Endothelial cell of umbilical vein (primary cell): Measurements from ENCODE around the gene CCM2. TPM values are rescaled to one million over a fixed set of nuclear protein-coding genes. Genes with fewer than 3 reads are reported as not detected.

Source experiments
- BruUV-seq: library from RNA; stranded (reverse); fragments of 400-500 nt; replicated peaks from 2 replicates; lab custom pipeline; 2021; lab: Mats Ljungman, UMichigan
- CTCF ChIA-PET: fragments of 300-600, 350-600 bp; sonication (Branson Sonifier 250); formaldehyde crosslinking; loops from one replicate; lab custom pipeline; 2021; ENCODE audit warnings: antibody characterized with exemption, inconsistent platforms; lab: Charles Lee
- POLR2A ChIA-PET: fragments of 300-600, 350-600 bp; sonication (Branson Sonifier 250); formaldehyde crosslinking; loops from one replicate; lab custom pipeline; 2021; ENCODE audit warnings: antibody characterized with exemption, inconsistent platforms; lab: Charles Lee
- DNase-seq: peaks from one replicate; pipeline ENCODE4 v3.0.0-alpha.2; 2011; ENCODE audit warnings: low read depth, low spot score
- FAIRE-seq: peaks from 2 replicates; lab custom pipeline; 2011; peaks lifted over from hg19 to GRCh38; lab: Jason Lieb, UNC
- H2AFZ ChIP-seq: 2 replicates; pipeline ENCODE4 v1.6.0; 2012; ENCODE audit warnings: low read depth, low read length, control low read depth, inconsistent platforms
- H3K27ac ChIP-seq: 2 replicates; pipeline ENCODE4 v1.5.1; 2011; ENCODE audit warnings: low read depth, mild to moderate bottlenecking, control low read depth, low read length, moderate library complexity; ENCODE audit not compliant: insufficient read depth
- H3K27me3 ChIP-seq, 2 experiments: 2 replicates each; pipeline versions ENCODE4 v1.6.0 to v1.6.1; 2011; ENCODE audit warnings: low read length in 2 of 2, mixed read lengths in 1 of 2; ENCODE audit not compliant: control insufficient read depth in 2 of 2, insufficient read depth in 2 of 2
- H3K36me3 ChIP-seq, 2 experiments: 2 replicates in 1 of 2; 3 replicates in 1 of 2; pipeline ENCODE4 v1.5.1; 2011; ENCODE audit warnings: low read length in 2 of 2, mild to moderate bottlenecking in 1 of 2, moderate library complexity in 1 of 2; ENCODE audit not compliant: control insufficient read depth in 2 of 2, insufficient read depth in 2 of 2; ENCODE audit errors: extremely low read depth in 1 of 2
- H3K4me1 ChIP-seq: 3 replicates; pipeline ENCODE4 v1.5.1; 2011; ENCODE audit warnings: mild to moderate bottlenecking, low read length; ENCODE audit not compliant: control insufficient read depth, insufficient read depth; ENCODE audit errors: extremely low read depth
- H3K4me2 ChIP-seq: 2 replicates; pipeline ENCODE4 v1.6.1; 2011; ENCODE audit warnings: low read length, control low read depth, mixed read lengths; ENCODE audit not compliant: insufficient read depth
- H3K4me3 ChIP-seq, 3 experiments: fragments of 200-600 bp in 1 of 3; sonication (generic), shearing (Covaris generic) in 1 of 3; replicated peaks in 1 of 3; 2 replicates each; pipeline ENCODE4 v1.5.1; 2011 to 2016; ENCODE audit warnings: control low read depth in 3 of 3, low read length in 3 of 3, mild to moderate bottlenecking in 2 of 3, inconsistent platforms in 1 of 3, low read depth in 1 of 3, moderate library complexity in 1 of 3; ENCODE audit not compliant: insufficient read depth in 1 of 3
- H3K79me2 ChIP-seq: 2 replicates; pipeline ENCODE4 v1.6.0; 2012; ENCODE audit warnings: low read length, inconsistent platforms; ENCODE audit not compliant: control insufficient read depth, insufficient read depth
- H3K9ac ChIP-seq: replicated peaks from 2 replicates; pipeline ENCODE3; 2011; ENCODE audit warnings: low read length, control low read depth; ENCODE audit not compliant: insufficient read depth; ENCODE audit errors: extremely low read depth
- H3K9me1 ChIP-seq: replicated peaks from 3 replicates; pipeline ENCODE4 v1.6.0; 2011; ENCODE audit warnings: mild to moderate bottlenecking, low read length; ENCODE audit not compliant: control insufficient read depth, insufficient read depth; ENCODE audit errors: extremely low read depth
- H3K9me3 ChIP-seq: replicated peaks from 2 replicates; pipeline ENCODE4 v1.5.1; 2012; ENCODE audit warnings: low read length, inconsistent platforms; ENCODE audit not compliant: control insufficient read depth, insufficient read depth
- H4K20me1 ChIP-seq: replicated peaks from 2 replicates; pipeline ENCODE3; 2011; ENCODE audit warnings: mild to moderate bottlenecking, low read length; ENCODE audit not compliant: control insufficient read depth, insufficient read depth; ENCODE audit errors: extremely low read depth
- CTCF ChIP-seq, 2 donors: IDR thresholded peaks; 1 replicate in 1 of 2; 2 replicates in 1 of 2; pipeline ENCODE4 v1.5.1; 2011; ENCODE audit warnings: low read length in 2 of 2, mild to moderate bottlenecking in 2 of 2, moderate library complexity in 2 of 2, control low read depth in 1 of 2, inconsistent platforms in 1 of 2, low read depth in 1 of 2; ENCODE audit not compliant: insufficient read depth in 1 of 2; ENCODE audit errors: extremely low read depth in 1 of 2
- EZH2 ChIP-seq: IDR thresholded peaks from 2 replicates; pipeline ENCODE4 v1.6.1; 2012; ENCODE audit warnings: borderline replicate concordance, low read depth, mild to moderate bottlenecking, moderate library complexity, low read length, inconsistent platforms; ENCODE audit not compliant: severe bottlenecking
- FOS ChIP-seq: IDR thresholded peaks from 2 replicates; pipeline ENCODE4 v1.6.1; 2011; ENCODE audit warnings: mild to moderate bottlenecking, low read length, moderate library complexity, borderline replicate concordance; ENCODE audit not compliant: insufficient read depth
- GATA2 ChIP-seq: IDR thresholded peaks from 2 replicates; pipeline ENCODE4 v1.7.0; 2011; ENCODE audit warnings: low read depth, mild to moderate bottlenecking, moderate library complexity, mixed read lengths, low read length; ENCODE audit not compliant: insufficient read length, insufficient read depth
- JUN ChIP-seq: IDR thresholded peaks from 2 replicates; pipeline ENCODE4 v1.6.1; 2011; ENCODE audit warnings: borderline replicate concordance, low read depth; ENCODE audit not compliant: insufficient read length, insufficient read depth
- MAX ChIP-seq: IDR thresholded peaks from 2 replicates; pipeline ENCODE4 v1.6.1; 2011; ENCODE audit not compliant: insufficient read depth, insufficient read length
- MYC ChIP-seq: IDR thresholded peaks from one replicate; pipeline ENCODE4 v1.6.1; 2011; ENCODE audit warnings: mild to moderate bottlenecking, low read depth, low read length
- POLR2A ChIP-seq: IDR thresholded peaks from 2 replicates; pipeline ENCODE4 v1.6.1; 2012; ENCODE audit warnings: low read depth, mild to moderate bottlenecking, control low read depth, low read length
- POLR2AphosphoS5 ChIP-seq: IDR thresholded peaks from 2 replicates; pipeline ENCODE4 v1.6.1; 2012; ENCODE audit warnings: low read depth, mild to moderate bottlenecking, control low read depth, low read length, moderate library complexity; ENCODE audit not compliant: insufficient read depth
- dilution Hi-C: fragments of 300-500 bp; cut with MboI; formaldehyde crosslinking; loops from one replicate; pipeline ENCODE4 v1.15.0; 2019; ENCODE audit warnings: low sequenced_read_pairs; ENCODE audit not compliant: extremely low pct_ligation_motif_present
- intact Hi-C: fragments of 100-400 bp; cut with micrococcal nuclease; formaldehyde crosslinking; loops from one replicate; pipeline ENCODE4 v1.10.0; 2022
- polyA plus RNA-seq, 4 experiments: library from polyadenylated mRNA; depleted of rRNA in 3 of 4; stranded (reverse) in 3 of 4; unstranded in 1 of 4; fragments of >200 nt; gene quantifications; 2 replicates each; pipeline versions ENCODE4 v1.2.1 to v1.2.3, GENCODE V29; 2011 to 2012; ENCODE audit warnings: missing spikeins in 1 of 4
- total RNA-seq: library from RNA; stranded (reverse); gene quantifications from 2 replicates; pipeline ENCODE4 v1.2.3, GENCODE V29; 2021

Gene CCM2
- total and polyA plus RNA-seq, 2 donors (not counting 3 experiments of a cell fraction or from before 2014, with no cell fraction given) = 66.1 to 70.4 TPM

GRCh38 chr7:45108863-45109262 is 108.9 kb downstream of the CCM2 start:
- H3K9ac ChIP-seq = no peak overlapping the region
- H3K36me3 ChIP-seq = peaks cover 15 to 38% of the 10 kb centered on the region in 2 experiments
- ChIA-PET POLR2A (no interaction called here), CTCF (no interaction called here)
- intact Hi-C loops (no loop called here), dilution Hi-C loops (no loop called here)
- TF ChIP-seq POLR2AphosphoS5 (no peak), MYC (no peak), POLR2A (no peak), FOS (no peak), GATA2 (no peak), EZH2 (no peak), CTCF (IDR thresholded peaks at IDR 0.05; ENCODE audit: extremely low read depth in 1 of 2, insufficient read depth in 1 of 2, low read depth in 1 of 2, low read length in 2 of 2) (no peak), JUN (no peak), MAX (no peak)
- H3K4me2 ChIP-seq = no peak overlapping the region
- H3K4me3 ChIP-seq = no peak overlapping the region
- DNase-seq = no peak
- FAIRE-seq = no peak
- no peaks in the 10 kb centered on the region for H3K9me1 ChIP-seq
- H3K4me1 ChIP-seq = peaks cover 8% of the 10 kb centered on the region
- no TSS peak for BruUV-seq
- peaks cover 40% of the 10 kb centered on the region for H3K79me2 ChIP-seq
- no peak overlapping the region for H2AFZ ChIP-seq
- H3K27me3 ChIP-seq = peaks cover 0 to 9% of the 10 kb centered on the region in 2 experiments
- no peak overlapping the region for H3K27ac ChIP-seq
- no peaks in the 10 kb centered on the region for H4K20me1 ChIP-seq
- H3K9me3 ChIP-seq = no peaks in the 10 kb centered on the region
